Endothelial cell (in vitro differentiated cells): Measurements from ENCODE around the gene TMEM44. TPM values are rescaled to one million over a fixed set of nuclear protein-coding genes. Genes with fewer than 3 reads are reported as not detected.
A peak's percentile ranks its signal among the peaks of the same experiment; 100 is the strongest.

Source experiments
- DNase-seq: peaks from one replicate; pipeline ENCODE4 v3.0.0; 2021; ENCODE audit warnings: low spot score
- H3K27ac Mint-ChIP-seq: one replicate; pipeline ENCODE4 v1.8.0; 2021; ENCODE audit warnings: mixed read lengths, inconsistent platforms; ENCODE audit not compliant: unreplicated experiment
- H3K27me3 Mint-ChIP-seq: one replicate; pipeline ENCODE4 v1.8.0; 2021; ENCODE audit warnings: mild to moderate bottlenecking, moderate library complexity, mixed read lengths, inconsistent platforms; ENCODE audit not compliant: unreplicated experiment
- H3K36me3 Mint-ChIP-seq: one replicate; pipeline ENCODE4 v1.8.0; 2021; ENCODE audit warnings: mild to moderate bottlenecking, low read depth, mixed read lengths, inconsistent platforms; ENCODE audit not compliant: unreplicated experiment
- H3K4me1 Mint-ChIP-seq: one replicate; pipeline ENCODE4 v1.8.0; 2021; ENCODE audit warnings: mild to moderate bottlenecking, mixed read lengths, inconsistent platforms; ENCODE audit not compliant: unreplicated experiment
- H3K4me3 Mint-ChIP-seq: one replicate; pipeline ENCODE4 v1.8.0; 2021; ENCODE audit warnings: mild to moderate bottlenecking, mixed read lengths, inconsistent platforms; ENCODE audit not compliant: unreplicated experiment
- H3K9me3 Mint-ChIP-seq: one replicate; pipeline ENCODE4 v1.8.0; 2021; ENCODE audit warnings: mixed read lengths, inconsistent platforms; ENCODE audit not compliant: unreplicated experiment
- CTCF ChIP-seq: fragments of 200-600 bp; sonication (generic); IDR thresholded peaks from one replicate; pipeline ENCODE4 v1.5.0; 2021; ENCODE audit warnings: antibody characterized with exemption; ENCODE audit not compliant: unreplicated experiment
- long read RNA-seq: library from polyadenylated mRNA; unstranded; transcript quantifications from one replicate; pipeline ENCODE4 v2.0.0, GENCODE V29; 2020; ENCODE audit not compliant: unreplicated experiment
- total RNA-seq: library from RNA; stranded (reverse); fragmentation: NEBNext Ultra II Directional; extraction: Animal tissue kit (Norgen Biotek cat#: 25700); gene quantifications from one replicate; pipeline ENCODE4 v1.2.1, GENCODE V29; 2021; ENCODE audit not compliant: unreplicated experiment

The TMEM44 gene
- 51.1 TPM for total RNA-seq
- long read RNA-seq, partial matches to known transcripts: 1 of 4 reads
- long read RNA-seq, other reads (novel, unspliced or antisense): 3 of 4 reads

GRCh38 chr3:194633349-194634004 is at the start of gene TMEM44:
TMEM44 (minus strand) TSS chr3:194633419; CDS start chr3:194633215, 204 bp downstream.
- peak; percentile 81 for TF ChIP-seq CTCF
- Mint-ChIP-seq H3K27me3 (peaks cover 3% of the 10 kb centered on the region), H3K4me3 (peak within 1 kb of the TSS; percentile 91), H3K27ac (peak within 1 kb of the TSS; percentile 94), H3K9me3 (peaks cover 4% of the 10 kb centered on the region), H3K36me3 (peaks cover 13% of the 10 kb centered on the region), H3K4me1 (no peaks in the 10 kb centered on the region)
- DNase-seq: peak; percentile 91

- no peak overlapping the region for H3K27ac Mint-ChIP-seq
- DNase-seq: peak; percentile 68
- no peaks in the 10 kb centered on the region for H3K36me3 Mint-ChIP-seq
- no peaks in the 10 kb centered on the region for H3K9me3 Mint-ChIP-seq
- peak; percentile 76 for TF ChIP-seq CTCF
- H3K4me1 Mint-ChIP-seq: peaks cover 20% of the 10 kb centered on the region
- H3K4me3 Mint-ChIP-seq: no peak overlapping the region
- peaks cover 5% of the 10 kb centered on the region for H3K27me3 Mint-ChIP-seq
These were observed 49.6 kb upstream of the TMEM44 start for GRCh38 chr3:194682694-194683310.

GRCh38 chr3:194682189-194682693 is 49.0 kb upstream of the TMEM44 start:
- no peak overlapping the region for H3K4me3 Mint-ChIP-seq
- no peak for DNase-seq
- H3K4me1 Mint-ChIP-seq: peaks cover 20% of the 10 kb centered on the region
- no peaks in the 10 kb centered on the region for H3K9me3 Mint-ChIP-seq
- H3K27ac Mint-ChIP-seq: peak overlapping the region; percentile 1
- no peak for TF ChIP-seq CTCF
- H3K36me3 Mint-ChIP-seq: no peaks in the 10 kb centered on the region
- H3K27me3 Mint-ChIP-seq: peaks cover 5% of the 10 kb centered on the region

- H3K27me3 Mint-ChIP-seq: peaks cover 5% of the 10 kb centered on the region
These were observed 47.8 kb upstream of the TMEM44 start for GRCh38 chr3:194680888-194681615.

More at GRCh38 chr3:194680888-194681615, 47.8 kb upstream of the TMEM44 start:
- DNase-seq: no peak
- H3K4me3 Mint-ChIP-seq: no peak overlapping the region
- TF ChIP-seq CTCF: no peak
- no peaks in the 10 kb centered on the region for H3K36me3 Mint-ChIP-seq
- peaks cover 18% of the 10 kb centered on the region for H3K4me1 Mint-ChIP-seq
- no peaks in the 10 kb centered on the region for H3K9me3 Mint-ChIP-seq
- no peak overlapping the region for H3K27ac Mint-ChIP-seq
